Measurements from ENCODE around the gene ORAI3.

- TF ChIP-seq POLR2A (IDR thresholded peaks at IDR 0.05; ENCODE audit: low read length) (no peak), GATA1 (IDR thresholded peaks at IDR 0.05; ENCODE audit: low read depth, low read length) (no peak)
Observed at GRCh38 chr16:30969246-30969842, 20.5 kb downstream of the ORAI3 start.
